ENCODE results near the gene ACTN3. TPM values are rescaled to one million over a fixed set of nuclear protein-coding genes. Genes with fewer than 3 reads are reported as not detected.
"Not testable (repeated sequence)": the region's sequence is repeated elsewhere in the genome, so short reads cannot be mapped to it uniquely, and the experiment has no call there.

ACTN3 gene
- total RNA-seq, 1 experiment from 2014 or later, result not detected

DNA sequence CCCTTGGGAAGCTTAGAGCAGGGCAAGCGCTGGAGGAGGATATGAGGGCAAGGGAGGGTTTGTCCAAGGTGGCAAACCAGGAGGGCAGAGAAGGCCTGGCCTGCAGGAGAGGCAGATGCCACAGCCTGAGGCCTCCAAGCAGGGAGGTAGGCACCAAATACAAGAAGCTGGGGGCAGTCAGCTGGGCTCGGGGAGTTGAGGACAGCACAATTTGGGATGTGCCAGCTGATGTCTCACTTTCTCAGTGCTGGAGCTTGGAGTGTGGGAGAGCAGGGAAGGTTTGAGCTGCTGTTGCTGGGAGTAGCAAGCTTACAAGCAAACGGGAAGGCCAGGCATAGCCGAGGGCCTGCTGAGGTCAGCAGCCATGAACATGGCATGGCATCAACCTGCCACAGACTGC, 4.8 kb upstream of the ACTN3 start:
- no peak for DNase-seq
- CTCF ChIA-PET, result no interaction called here
- no TSS peak for BruUV-seq (replicated peaks)
- intact Hi-C loops (cut with micrococcal nuclease; ENCODE audit: unreplicated experiment), result no loop called here
- TF ChIP-seq CTCF (IDR thresholded peaks at IDR 0.05; ENCODE audit: unreplicated experiment), result no peak
- no peak overlapping the region for H3K4me3 Mint-ChIP-seq (ENCODE audit: low read depth, unreplicated experiment)
- no peaks in the 10 kb centered on the region for H3K9me3 Mint-ChIP-seq (ENCODE audit: low read depth, unreplicated experiment)
- H3K4me1 Mint-ChIP-seq (ENCODE audit: low read depth, unreplicated experiment), result peaks cover 6% of the 10 kb centered on the region
- H3K27me3 Mint-ChIP-seq (ENCODE audit: unreplicated experiment), result no peaks in the 10 kb centered on the region
- peaks cover 32% of the 10 kb centered on the region for H3K36me3 Mint-ChIP-seq (ENCODE audit: insufficient read depth, unreplicated experiment)
- no peak overlapping the region for H3K27ac Mint-ChIP-seq (ENCODE audit: unreplicated experiment)

GRCh38 chr11:66542362-66542761, 4.3 kb upstream of the ACTN3 start:
- Mint-ChIP-seq H3K27ac (ENCODE audit: unreplicated experiment) (no peak overlapping the region), H3K9me3 (ENCODE audit: low read depth, unreplicated experiment) (no peaks in the 10 kb centered on the region), H3K4me3 (ENCODE audit: low read depth, unreplicated experiment) (no peak overlapping the region), H3K4me1 (ENCODE audit: low read depth, unreplicated experiment) (peaks cover 6% of the 10 kb centered on the region), H3K36me3 (ENCODE audit: insufficient read depth, unreplicated experiment) (peaks cover 28% of the 10 kb centered on the region), H3K27me3 (ENCODE audit: unreplicated experiment) (no peaks in the 10 kb centered on the region)
- TF ChIP-seq CTCF (IDR thresholded peaks at IDR 0.05; ENCODE audit: unreplicated experiment), result no peak
- no peak for DNase-seq
- intact Hi-C loops (cut with micrococcal nuclease; ENCODE audit: unreplicated experiment), result no loop called here
- BruUV-seq (replicated peaks), result no TSS peak
- CTCF ChIA-PET, result no interaction called here

DNA sequence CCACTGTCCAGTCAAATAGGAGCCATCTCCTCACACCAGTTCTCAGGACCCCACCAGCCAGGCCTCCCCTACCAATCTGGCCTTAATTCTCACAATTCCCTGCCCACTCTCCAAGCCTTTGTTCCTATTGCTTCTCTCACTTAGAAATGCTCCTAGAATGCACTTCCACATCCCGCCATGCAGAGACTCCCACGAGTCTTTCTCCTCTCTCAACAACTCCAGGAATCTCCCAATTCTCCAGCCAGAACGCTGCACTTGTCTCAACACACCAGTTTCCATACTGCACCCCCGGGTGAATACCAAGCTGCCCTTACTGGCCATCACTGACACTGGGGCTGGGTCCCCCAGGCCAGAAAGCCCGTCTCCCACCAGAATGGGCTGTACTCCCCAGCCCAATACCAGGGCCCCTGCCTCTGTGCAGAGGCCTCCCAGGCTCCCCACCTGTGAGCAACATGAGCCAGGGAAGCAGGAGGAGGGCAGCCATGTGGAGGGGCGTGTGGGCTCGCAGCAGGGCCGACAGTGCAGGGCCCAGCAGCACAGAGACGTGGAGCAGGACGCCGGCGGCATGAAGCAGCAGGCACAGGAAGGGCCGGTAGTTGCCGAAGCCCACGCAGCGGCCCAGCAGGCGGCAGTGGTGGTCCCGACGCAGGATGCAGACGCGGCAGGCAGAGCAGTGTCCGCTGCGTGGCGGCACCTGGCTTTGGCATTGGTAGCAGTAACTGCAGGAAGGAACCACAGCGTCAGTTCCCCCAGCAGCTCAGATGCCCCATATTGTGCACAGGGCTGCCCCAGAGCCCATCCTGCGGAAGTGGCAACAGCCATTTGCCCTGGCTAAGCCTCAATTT, 3.2 kb upstream of the ACTN3 start:
- no peak for DNase-seq
- peaks cover 27% of the 10 kb centered on the region for H3K36me3 Mint-ChIP-seq (ENCODE audit: insufficient read depth, unreplicated experiment)
- TF ChIP-seq CTCF (IDR thresholded peaks at IDR 0.05; ENCODE audit: unreplicated experiment), result no peak
- intact Hi-C loops (cut with micrococcal nuclease; ENCODE audit: unreplicated experiment), result no loop called here
- peaks cover 6% of the 10 kb centered on the region for H3K4me1 Mint-ChIP-seq (ENCODE audit: low read depth, unreplicated experiment)
- peaks cover 9% of the 10 kb centered on the region for H3K27me3 Mint-ChIP-seq (ENCODE audit: unreplicated experiment)
- H3K9me3 Mint-ChIP-seq (ENCODE audit: low read depth, unreplicated experiment), result no peaks in the 10 kb centered on the region
- CTCF ChIA-PET, result interaction anchor here (0.5 kb wide), 1 partner anchor 302 kb away, joined by 4 read pairs; no protein-coding TSS in a partner anchor
- no peak overlapping the region for H3K4me3 Mint-ChIP-seq (ENCODE audit: low read depth, unreplicated experiment)
- H3K27ac Mint-ChIP-seq (ENCODE audit: unreplicated experiment), result no peak overlapping the region
- no TSS peak for BruUV-seq (replicated peaks)

- Mint-ChIP-seq H3K36me3 (ENCODE audit: insufficient read depth, unreplicated experiment) (peaks cover 27% of the 10 kb centered on the region), H3K27me3 (ENCODE audit: unreplicated experiment) (peaks cover 23% of the 10 kb centered on the region), H3K4me3 (ENCODE audit: low read depth, unreplicated experiment) (peak overlapping the region; percentile 74)
- CTCF ChIA-PET, result interaction anchor here (2.1 kb wide), 1 partner anchor 134 kb away, joined by 7 read pairs; no protein-coding TSS in a partner anchor
- DNase-seq; H3K9me3 Mint-ChIP-seq (ENCODE audit: low read depth, unreplicated experiment); H3K27ac Mint-ChIP-seq (ENCODE audit: unreplicated experiment); H3K4me1 Mint-ChIP-seq (ENCODE audit: low read depth, unreplicated experiment); intact Hi-C loops (cut with micrococcal nuclease; ENCODE audit: unreplicated experiment): not testable (repeated sequence)
- TSS peak; percentile 63 for BruUV-seq (replicated peaks)
These were observed 1.8 kb upstream of the ACTN3 start for GRCh38 chr11:66544952-66545351.
